Measurements from ENCODE around the gene KRTAP6-3. TPM values are rescaled to one million over a fixed set of nuclear protein-coding genes. Genes with fewer than 3 reads are reported as not detected.

The KRTAP6-3 gene
- total RNA-seq, 4 donors from 2014 or later, result not detected

DNA sequence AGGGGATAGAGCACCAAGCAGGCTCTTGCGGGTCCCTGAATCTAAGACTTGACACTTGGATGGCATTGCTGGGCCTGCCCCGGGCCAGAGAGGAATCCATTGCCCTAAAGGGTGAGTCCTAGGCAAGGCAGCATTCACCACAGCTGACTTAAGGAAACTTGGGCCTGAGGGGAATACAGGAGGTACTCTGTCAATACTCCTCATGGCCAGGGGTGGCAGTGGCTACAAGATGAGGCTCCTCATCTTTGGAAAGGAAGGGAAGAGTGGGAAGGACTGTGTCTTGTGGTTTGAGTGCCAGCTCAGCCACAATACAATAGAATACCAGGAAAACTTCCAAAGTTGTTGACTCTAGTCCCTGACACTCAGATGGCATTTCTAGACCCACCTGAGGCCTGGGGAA is 13.7 kb downstream of the KRTAP6-3 start:
- TF ChIP-seq EP300 (IDR thresholded peaks at IDR 0.05) (no peak), CTCF (IDR thresholded peaks at IDR 0.05) (no peak), POLR2A (IDR thresholded peaks at IDR 0.05; ENCODE audit: low read depth) (no peak), POLR2AphosphoS5 (IDR thresholded peaks at IDR 0.05) (no peak)
- Histone ChIP-seq H3K36me3 (no peaks in the 10 kb centered on the region), H3K4me1 (no peaks in the 10 kb centered on the region), H3K4me3 (no peak overlapping the region), H3K9me3 (no peaks in the 10 kb centered on the region), H3K27me3 (no peaks in the 10 kb centered on the region), H3K27ac (replicated peaks in 1 of 4) (no peak overlapping the region)
- intact Hi-C loops (cut with DNase I), result no loop called here
- DNase-seq (ENCODE audit: extremely low spot score), result no peak
- no CpG with 5 or more reads among the region's 2 CpGs for WGBS

DNA sequence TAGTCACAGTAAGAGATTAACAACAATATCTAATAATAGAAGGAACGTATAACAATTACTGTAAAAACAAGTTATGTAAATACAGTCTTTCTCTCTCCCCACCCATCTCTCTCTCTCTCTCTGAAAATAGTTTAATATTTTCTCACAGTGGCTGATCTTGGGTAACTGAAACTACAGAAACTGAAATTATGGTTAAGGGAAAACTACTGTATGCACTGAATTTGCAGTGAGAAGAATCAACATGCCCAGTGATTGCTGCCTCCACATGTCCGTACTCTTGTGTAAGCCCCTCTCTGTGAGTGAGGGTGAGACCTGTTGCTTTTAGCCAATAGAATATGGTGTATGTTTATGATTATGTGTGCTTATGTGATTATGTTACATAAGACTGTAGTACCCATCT is 19.9 kb downstream of the KRTAP6-3 start:
- intact Hi-C loops (cut with DNase I), result no loop called here
- no peaks in the 10 kb centered on the region for H3K36me3 ChIP-seq
- TF ChIP-seq POLR2AphosphoS5 (IDR thresholded peaks at IDR 0.05) (no peak), EP300 (IDR thresholded peaks at IDR 0.05) (no peak), CTCF (IDR thresholded peaks at IDR 0.05) (no peak)
- DNase-seq (ENCODE audit: extremely low spot score), result no peak
- H3K27ac ChIP-seq (replicated peaks in 1 of 4), result no peak overlapping the region
- no peak overlapping the region for H3K4me3 ChIP-seq
- 85% methylated on average over 2 of the region's 2 CpGs for WGBS
- H3K4me1 ChIP-seq, result no peaks in the 10 kb centered on the region
- no peaks in the 10 kb centered on the region for H3K9me3 ChIP-seq
- H3K27me3 ChIP-seq, result no peaks in the 10 kb centered on the region

DNA sequence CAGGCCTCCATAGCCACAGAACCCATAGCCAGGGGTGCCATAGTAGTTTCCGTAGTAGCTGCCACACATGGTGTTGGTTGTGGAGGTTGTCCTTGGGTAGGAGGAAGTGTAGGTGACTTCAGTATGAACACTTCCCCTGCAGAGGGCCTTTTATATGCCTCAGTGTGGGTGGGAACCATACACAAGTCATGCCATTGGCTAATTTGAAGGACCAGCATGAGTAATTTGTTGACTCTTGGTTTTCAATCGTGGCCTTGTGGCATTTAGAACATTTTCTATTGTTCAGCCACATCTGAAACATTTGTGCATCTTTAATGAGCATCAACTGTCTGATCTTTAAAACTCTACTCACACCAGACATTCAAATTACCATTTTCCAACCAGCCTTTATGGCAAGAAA is 21.6 kb downstream of the KRTAP6-3 start, which contains the start of gene KRTAP6-1:
Gene KRTAP6-1, minus strand, starts transcription at position 95 of the 400 bp plus-strand sequence. Its CDS starts 26 bp downstream, at position 69.
- TF ChIP-seq POLR2AphosphoS5 (IDR thresholded peaks at IDR 0.05), result no peak
- no peak for TF ChIP-seq EP300 (IDR thresholded peaks at IDR 0.05)
- no peak for TF ChIP-seq CTCF (IDR thresholded peaks at IDR 0.05)
- TF ChIP-seq POLR2A (IDR thresholded peaks at IDR 0.05; ENCODE audit: low read depth), result no peak
- 44% methylated on average over 1 of the region's 2 CpGs for WGBS
- intact Hi-C loops (cut with DNase I), result no loop called here

DNA sequence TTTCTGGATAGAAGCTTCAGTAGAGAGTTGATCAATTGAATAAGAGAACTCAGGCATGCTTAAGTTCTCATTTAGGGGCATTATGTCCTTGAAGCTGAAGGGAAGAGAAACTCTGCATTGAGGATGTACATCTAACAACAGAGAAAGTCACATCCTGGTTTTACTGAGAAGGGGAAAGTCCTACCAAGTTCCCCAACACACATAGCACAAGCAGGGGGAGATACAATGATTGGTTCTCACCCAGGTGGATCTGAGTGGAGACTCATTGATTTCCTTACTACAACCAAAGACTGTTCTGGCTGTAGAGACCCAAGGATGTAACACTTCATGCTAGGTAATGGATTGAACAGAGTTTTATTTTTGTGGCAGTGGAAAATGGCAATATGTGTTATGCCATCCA is 23.0 kb downstream of the KRTAP6-3 start:
- no peak for DNase-seq (ENCODE audit: extremely low spot score)
- no peak overlapping the region for H3K27ac ChIP-seq (replicated peaks in 1 of 4)
- no peaks in the 10 kb centered on the region for H3K9me3 ChIP-seq
- no peaks in the 10 kb centered on the region for H3K36me3 ChIP-seq
- H3K4me1 ChIP-seq, result no peaks in the 10 kb centered on the region
- no peaks in the 10 kb centered on the region for H3K27me3 ChIP-seq
- intact Hi-C loops (cut with DNase I), result no loop called here
- H3K4me3 ChIP-seq, result no peak overlapping the region
- no peak for TF ChIP-seq POLR2AphosphoS5 (IDR thresholded peaks at IDR 0.05)
- no peak for TF ChIP-seq EP300 (IDR thresholded peaks at IDR 0.05)
- no peak for TF ChIP-seq CTCF (IDR thresholded peaks at IDR 0.05)
- TF ChIP-seq POLR2A (IDR thresholded peaks at IDR 0.05; ENCODE audit: low read depth), result no peak

More for the DNA sequence above, 21.6 kb downstream of the KRTAP6-3 start, which contains the start of gene KRTAP6-1:
- H3K27ac ChIP-seq (replicated peaks in 1 of 4), result no peak within 1 kb of the TSS
- H3K4me3 ChIP-seq, result no peak within 1 kb of the TSS
- H3K9me3 ChIP-seq, result no peaks in the 10 kb centered on the region
- DNase-seq (ENCODE audit: extremely low spot score), result no peak
- no peaks in the 10 kb centered on the region for H3K4me1 ChIP-seq
- no peaks in the 10 kb centered on the region for H3K36me3 ChIP-seq
- no peaks in the 10 kb centered on the region for H3K27me3 ChIP-seq

DNA sequence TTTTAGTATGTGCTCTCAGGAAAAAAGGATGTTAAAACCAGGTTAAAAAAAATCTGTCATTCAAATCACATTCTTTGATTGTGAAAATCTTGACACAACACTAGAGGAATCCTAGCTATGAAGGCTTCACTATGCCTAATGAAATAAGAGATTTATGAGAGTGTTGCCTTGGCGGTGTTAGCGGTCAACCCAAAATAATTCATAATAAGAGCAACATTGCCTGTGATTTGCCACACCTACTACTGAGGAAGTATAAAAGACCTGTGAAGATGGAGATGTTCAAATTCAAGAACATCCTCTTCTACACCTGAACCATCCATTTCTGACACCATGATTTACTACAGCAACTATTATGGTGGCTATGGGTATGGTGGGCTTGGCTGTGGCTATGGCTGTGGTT is 23.9 kb downstream of the KRTAP6-3 start, which contains the start of gene KRTAP20-1:
Gene KRTAP20-1, plus strand, starts transcription at position 301 of the 400 bp plus-strand sequence. Its CDS starts 30 bp downstream, at position 331.
- no peak within 1 kb of the TSS for H3K27ac ChIP-seq (replicated peaks in 1 of 4)
- TF ChIP-seq POLR2AphosphoS5 (IDR thresholded peaks at IDR 0.05), result no peak
- no peak within 1 kb of the TSS for H3K4me3 ChIP-seq
- no peaks in the 10 kb centered on the region for H3K9me3 ChIP-seq
- intact Hi-C loops (cut with DNase I), result no loop called here
- H3K4me1 ChIP-seq, result no peaks in the 10 kb centered on the region
- 82% methylated on average over 2 of the region's 2 CpGs for WGBS
- no peaks in the 10 kb centered on the region for H3K27me3 ChIP-seq
- no peak for DNase-seq (ENCODE audit: extremely low spot score)
- no peaks in the 10 kb centered on the region for H3K36me3 ChIP-seq
